Measurements from ENCODE around the gene C2CD2L.
A peak's percentile ranks its signal among the peaks of the same experiment; 100 is the strongest.

The C2CD2L gene

DNA sequence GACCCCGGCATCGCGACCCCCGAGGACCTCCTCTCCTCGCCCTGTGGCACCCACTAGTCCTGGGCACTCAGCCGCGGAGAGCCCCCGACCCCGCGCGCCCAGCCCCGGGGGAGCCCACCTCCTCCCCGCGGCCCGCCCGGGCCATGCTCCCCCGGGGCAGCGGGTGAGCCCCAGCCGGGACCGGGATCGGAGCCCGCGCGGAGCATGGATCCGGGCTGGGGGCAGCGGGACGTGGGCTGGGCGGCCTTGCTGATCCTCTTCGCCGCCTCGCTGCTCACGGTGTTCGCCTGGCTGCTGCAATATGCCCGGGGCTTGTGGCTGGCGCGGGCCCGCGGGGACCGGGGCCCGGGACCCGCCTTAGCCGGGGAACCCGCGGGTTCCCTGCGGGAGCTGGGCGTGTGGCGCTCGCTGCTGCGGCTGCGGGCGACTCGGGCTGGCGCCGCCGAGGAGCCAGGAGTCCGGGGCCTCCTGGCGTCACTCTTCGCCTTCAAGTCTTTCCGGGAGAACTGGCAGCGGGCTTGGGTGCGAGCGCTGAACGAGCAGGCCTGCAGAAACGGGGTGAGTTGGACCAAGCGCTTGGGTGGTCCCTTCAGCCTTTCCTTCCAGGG lies 498 bp downstream of the C2CD2L start:
- peaks cover 21% of the 10 kb centered on the region for H3K36me3 ChIP-seq (ENCODE audit: control insufficient read depth, insufficient read depth, low read length)
- H3K9me3 ChIP-seq (ENCODE audit: control insufficient read depth, low read length), result no peaks in the 10 kb centered on the region
- H3K27ac ChIP-seq (ENCODE audit: insufficient read depth, low read length, poor library complexity, severe bottlenecking), result peak overlapping the region; percentile 73
- no peaks in the 10 kb centered on the region for H3K27me3 ChIP-seq (replicated peaks; ENCODE audit: control insufficient read depth, insufficient read depth, low read length, poor library complexity, severe bottlenecking)
- peaks cover 28% of the 10 kb centered on the region for H3K4me1 ChIP-seq (ENCODE audit: control insufficient read depth, insufficient read depth, low read length, poor library complexity, severe bottlenecking)
- peak overlapping the region; percentile 95 for H3K4me3 ChIP-seq (ENCODE audit: insufficient read depth, low read depth, low read length, poor library complexity, severe bottlenecking)
- no peak for DNase-seq

DNA sequence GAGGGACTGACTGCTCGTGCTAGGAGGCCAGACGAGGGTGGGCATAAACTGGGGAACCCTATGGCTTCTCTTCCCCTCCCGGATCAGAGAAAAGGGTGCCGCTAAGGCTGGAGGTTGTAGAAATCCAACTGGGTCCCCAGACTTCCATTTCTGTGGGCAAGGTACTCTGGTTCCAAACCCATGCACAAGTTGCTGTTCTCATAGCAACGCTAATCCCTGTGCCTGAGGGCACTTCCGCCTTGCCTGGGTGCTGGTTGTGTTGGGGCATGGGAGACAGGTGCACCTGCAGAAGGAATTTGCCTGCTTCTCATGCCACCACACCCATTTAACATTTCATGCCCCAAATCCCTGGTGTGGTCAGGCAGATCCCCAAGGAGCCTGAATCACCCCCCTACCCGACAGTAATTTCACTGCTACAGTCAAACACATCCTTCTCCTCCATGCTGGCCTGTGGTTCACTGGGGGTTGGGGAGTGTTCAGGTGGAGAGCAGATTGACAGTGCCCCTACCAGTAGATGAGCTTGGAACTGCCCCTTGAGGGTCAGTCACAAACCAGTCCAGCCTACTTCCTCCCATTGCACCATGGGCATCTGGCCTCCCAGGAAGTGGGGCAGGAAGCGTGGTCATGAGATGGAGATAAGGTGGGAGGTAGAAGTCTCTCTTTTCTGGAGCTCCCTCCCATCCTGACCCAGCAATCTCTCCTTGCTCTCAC lies 1.2 kb downstream of the C2CD2L start:
- Histone ChIP-seq H3K4me3 (ENCODE audit: insufficient read depth, low read depth, low read length, poor library complexity, severe bottlenecking) (peak overlapping the region; percentile 95), H3K27me3 (replicated peaks; ENCODE audit: control insufficient read depth, insufficient read depth, low read length, poor library complexity, severe bottlenecking) (no peaks in the 10 kb centered on the region), H3K9me3 (ENCODE audit: control insufficient read depth, low read length) (no peaks in the 10 kb centered on the region), H3K4me1 (ENCODE audit: control insufficient read depth, insufficient read depth, low read length, poor library complexity, severe bottlenecking) (peaks cover 28% of the 10 kb centered on the region), H3K36me3 (ENCODE audit: control insufficient read depth, insufficient read depth, low read length) (peaks cover 27% of the 10 kb centered on the region), H3K27ac (ENCODE audit: insufficient read depth, low read length, poor library complexity, severe bottlenecking) (peak overlapping the region; percentile 73)
- DNase-seq, result no peak

DNA sequence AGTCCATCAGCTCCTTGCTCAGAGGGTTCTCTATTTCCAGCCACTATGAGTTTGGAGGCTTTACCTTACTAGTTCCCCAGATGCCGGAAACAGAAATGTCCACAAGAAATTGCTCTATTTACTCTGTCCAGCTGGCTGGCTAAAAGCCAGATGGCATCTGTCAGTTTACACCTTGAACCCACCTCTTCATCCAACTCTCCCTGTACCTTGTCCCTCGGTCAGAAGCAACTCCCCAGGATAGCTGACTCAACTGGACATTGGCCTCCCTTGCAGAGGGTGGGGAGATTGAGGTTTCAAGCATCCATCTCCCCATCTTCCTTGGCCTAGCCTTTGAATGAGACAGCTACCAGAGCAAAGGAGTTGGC lies 1.7 kb downstream of the C2CD2L start:
- DNase-seq, result no peak
- H3K9me3 ChIP-seq (ENCODE audit: control insufficient read depth, low read length), result no peaks in the 10 kb centered on the region
- peaks cover 33% of the 10 kb centered on the region for H3K36me3 ChIP-seq (ENCODE audit: control insufficient read depth, insufficient read depth, low read length)
- no peaks in the 10 kb centered on the region for H3K27me3 ChIP-seq (replicated peaks; ENCODE audit: control insufficient read depth, insufficient read depth, low read length, poor library complexity, severe bottlenecking)
- peaks cover 28% of the 10 kb centered on the region for H3K4me1 ChIP-seq (ENCODE audit: control insufficient read depth, insufficient read depth, low read length, poor library complexity, severe bottlenecking)
- H3K27ac ChIP-seq (ENCODE audit: insufficient read depth, low read length, poor library complexity, severe bottlenecking), result peak overlapping the region; percentile 73
- peak overlapping the region; percentile 95 for H3K4me3 ChIP-seq (ENCODE audit: insufficient read depth, low read depth, low read length, poor library complexity, severe bottlenecking)

DNA sequence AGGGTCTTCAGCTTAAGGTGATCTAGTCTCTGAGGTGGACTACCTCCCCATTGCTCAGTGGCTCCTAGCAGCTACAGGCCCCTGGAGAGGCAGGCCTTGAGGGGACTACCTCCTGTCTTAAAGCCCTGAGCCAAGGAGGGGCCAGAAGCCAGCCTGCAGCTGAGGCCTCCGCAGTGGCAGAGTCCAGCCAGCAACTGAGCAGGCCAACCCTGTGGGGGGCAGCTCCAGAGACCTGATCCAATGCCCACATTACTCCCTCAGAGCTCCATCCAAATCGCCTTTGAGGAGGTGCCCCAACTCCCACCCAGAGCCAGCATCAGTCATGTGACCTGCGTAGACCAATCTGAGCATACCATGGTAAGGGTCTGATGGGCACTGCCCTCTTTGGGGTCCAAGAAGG lies 2.7 kb downstream of the C2CD2L start:
- Histone ChIP-seq H3K27me3 (replicated peaks; ENCODE audit: control insufficient read depth, insufficient read depth, low read length, poor library complexity, severe bottlenecking) (no peaks in the 10 kb centered on the region), H3K4me3 (ENCODE audit: insufficient read depth, low read depth, low read length, poor library complexity, severe bottlenecking) (no peak overlapping the region), H3K27ac (ENCODE audit: insufficient read depth, low read length, poor library complexity, severe bottlenecking) (peak overlapping the region; percentile 35), H3K9me3 (ENCODE audit: control insufficient read depth, low read length) (no peaks in the 10 kb centered on the region), H3K4me1 (ENCODE audit: control insufficient read depth, insufficient read depth, low read length, poor library complexity, severe bottlenecking) (peaks cover 34% of the 10 kb centered on the region), H3K36me3 (ENCODE audit: control insufficient read depth, insufficient read depth, low read length) (peaks cover 41% of the 10 kb centered on the region)
- no peak for DNase-seq

DNA sequence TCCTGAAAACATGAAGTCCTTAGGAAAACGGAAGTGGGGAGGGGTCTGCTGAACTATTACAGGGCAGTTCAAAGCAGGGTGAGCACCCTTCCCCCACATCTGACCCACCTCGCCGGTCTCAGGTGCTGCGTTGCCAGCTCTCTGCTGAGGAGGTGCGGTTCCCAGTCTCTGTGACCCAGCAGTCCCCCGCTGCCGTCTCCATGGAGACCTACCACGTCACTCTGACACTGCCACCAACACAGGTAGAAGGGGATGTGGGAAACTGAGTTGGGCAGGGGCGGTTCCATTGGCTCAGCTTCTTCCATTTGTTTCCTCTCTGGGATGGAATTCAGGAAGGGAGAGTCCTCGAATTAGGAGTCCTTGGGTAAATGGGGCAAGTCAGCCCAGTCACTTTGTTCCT lies 3.3 kb downstream of the C2CD2L start:
- no peak overlapping the region for H3K4me3 ChIP-seq (ENCODE audit: insufficient read depth, low read depth, low read length, poor library complexity, severe bottlenecking)
- DNase-seq, result no peak
- H3K36me3 ChIP-seq (ENCODE audit: control insufficient read depth, insufficient read depth, low read length), result peaks cover 41% of the 10 kb centered on the region
- peaks cover 39% of the 10 kb centered on the region for H3K4me1 ChIP-seq (ENCODE audit: control insufficient read depth, insufficient read depth, low read length, poor library complexity, severe bottlenecking)
- H3K27me3 ChIP-seq (replicated peaks; ENCODE audit: control insufficient read depth, insufficient read depth, low read length, poor library complexity, severe bottlenecking), result no peaks in the 10 kb centered on the region
- no peaks in the 10 kb centered on the region for H3K9me3 ChIP-seq (ENCODE audit: control insufficient read depth, low read length)
- peak overlapping the region; percentile 35 for H3K27ac ChIP-seq (ENCODE audit: insufficient read depth, low read length, poor library complexity, severe bottlenecking)

DNA sequence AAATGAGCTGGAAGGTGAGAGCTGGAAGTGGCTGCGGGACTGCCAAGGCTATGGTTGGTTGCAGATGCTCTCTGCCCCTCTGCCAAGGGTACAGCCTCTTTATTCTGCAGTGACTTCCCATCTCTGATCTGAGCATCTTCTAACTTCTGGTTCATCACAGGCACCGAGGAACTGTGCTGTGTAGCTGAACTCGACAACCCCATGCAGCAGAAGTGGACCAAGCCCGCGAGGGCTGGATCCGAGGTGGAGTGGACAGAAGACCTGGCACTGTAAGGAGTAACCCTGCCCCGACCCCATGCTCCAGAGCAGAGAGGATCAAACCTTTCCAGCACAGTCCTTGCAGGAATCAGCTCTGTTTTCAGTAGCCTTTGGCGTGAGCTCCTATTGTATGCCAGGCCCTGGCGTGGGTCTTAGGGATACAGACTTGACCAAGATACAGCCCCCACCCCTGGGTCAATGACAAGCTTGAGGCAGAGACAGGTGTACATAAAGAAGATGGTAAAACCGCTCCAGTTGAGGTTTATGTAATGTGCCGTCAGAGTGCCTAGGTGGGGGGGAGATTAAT lies 4.3 kb downstream of the C2CD2L start:
- Histone ChIP-seq H3K9me3 (ENCODE audit: control insufficient read depth, low read length) (no peaks in the 10 kb centered on the region), H3K4me3 (ENCODE audit: insufficient read depth, low read depth, low read length, poor library complexity, severe bottlenecking) (no peak overlapping the region), H3K4me1 (ENCODE audit: control insufficient read depth, insufficient read depth, low read length, poor library complexity, severe bottlenecking) (peaks cover 48% of the 10 kb centered on the region), H3K27me3 (replicated peaks; ENCODE audit: control insufficient read depth, insufficient read depth, low read length, poor library complexity, severe bottlenecking) (no peaks in the 10 kb centered on the region), H3K36me3 (ENCODE audit: control insufficient read depth, insufficient read depth, low read length) (peaks cover 41% of the 10 kb centered on the region), H3K27ac (ENCODE audit: insufficient read depth, low read length, poor library complexity, severe bottlenecking) (no peak overlapping the region)
- no peak for DNase-seq

DNA sequence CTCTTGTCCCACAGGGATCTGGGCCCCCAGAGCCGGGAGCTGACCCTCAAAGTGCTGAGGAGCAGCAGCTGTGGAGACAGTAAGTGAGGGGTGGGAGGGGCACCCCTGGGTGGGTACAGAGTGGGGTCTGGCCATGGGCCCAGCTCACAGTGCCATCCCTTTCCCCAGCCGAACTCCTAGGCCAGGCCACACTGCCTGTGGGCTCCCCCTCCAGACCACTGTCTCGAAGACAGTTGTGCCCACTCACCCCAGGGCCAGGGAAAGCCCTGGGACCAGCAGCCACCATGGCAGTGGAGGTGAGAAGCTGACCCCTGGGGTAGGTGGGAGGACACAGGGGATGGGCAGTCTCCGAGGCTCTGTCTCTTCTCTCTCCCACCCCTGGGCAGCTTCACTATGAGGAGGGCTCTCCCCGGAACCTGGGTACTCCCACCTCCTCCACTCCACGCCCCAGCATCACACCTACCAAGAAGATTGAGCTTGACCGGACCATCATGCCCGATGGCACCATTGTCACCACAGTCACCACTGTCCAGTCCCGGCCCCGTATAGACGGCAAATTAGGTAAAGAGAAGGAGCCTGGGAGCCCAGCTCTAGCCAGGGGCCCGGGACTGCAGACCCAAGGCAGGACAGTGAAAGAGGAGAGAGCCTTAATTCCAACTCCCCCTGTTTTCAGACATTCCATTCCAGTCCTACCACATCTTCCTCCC lies 5.3 kb downstream of the C2CD2L start:
- H3K4me3 ChIP-seq (ENCODE audit: insufficient read depth, low read depth, low read length, poor library complexity, severe bottlenecking), result no peak overlapping the region
- no peak for DNase-seq

DNA sequence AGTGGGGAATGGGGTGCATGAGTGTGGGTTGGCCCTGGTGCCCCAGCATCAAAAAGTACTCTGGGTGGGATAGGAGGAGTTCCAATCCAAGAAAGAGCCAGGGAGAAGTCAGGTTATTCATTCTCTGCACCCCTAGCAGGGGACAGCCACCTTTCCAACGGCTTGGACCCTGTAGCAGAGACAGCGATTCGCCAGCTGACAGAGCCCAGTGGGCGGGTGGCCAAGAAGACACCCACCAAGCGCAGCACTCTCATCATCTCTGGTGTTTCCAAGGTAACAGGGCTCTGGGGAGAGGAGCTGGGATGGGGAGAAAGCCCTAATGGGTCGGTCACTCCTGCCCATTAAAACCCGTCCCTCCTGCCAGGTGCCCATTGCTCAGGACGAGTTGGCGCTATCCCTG lies 6.6 kb downstream of the C2CD2L start:
- H3K36me3 ChIP-seq (ENCODE audit: control insufficient read depth, insufficient read depth, low read length), result peaks cover 41% of the 10 kb centered on the region
- no peaks in the 10 kb centered on the region for H3K9me3 ChIP-seq (ENCODE audit: control insufficient read depth, low read length)
- peaks cover 38% of the 10 kb centered on the region for H3K4me1 ChIP-seq (ENCODE audit: control insufficient read depth, insufficient read depth, low read length, poor library complexity, severe bottlenecking)
- no peak for DNase-seq
- no peaks in the 10 kb centered on the region for H3K27me3 ChIP-seq (replicated peaks; ENCODE audit: control insufficient read depth, insufficient read depth, low read length, poor library complexity, severe bottlenecking)
- no peak overlapping the region for H3K4me3 ChIP-seq (ENCODE audit: insufficient read depth, low read depth, low read length, poor library complexity, severe bottlenecking)
- no peak overlapping the region for H3K27ac ChIP-seq (ENCODE audit: insufficient read depth, low read length, poor library complexity, severe bottlenecking)

More for the DNA sequence above, 5.3 kb downstream of the C2CD2L start:
- H3K27ac ChIP-seq (ENCODE audit: insufficient read depth, low read length, poor library complexity, severe bottlenecking), result no peak overlapping the region
- H3K27me3 ChIP-seq (replicated peaks; ENCODE audit: control insufficient read depth, insufficient read depth, low read length, poor library complexity, severe bottlenecking), result no peaks in the 10 kb centered on the region
- H3K4me1 ChIP-seq (ENCODE audit: control insufficient read depth, insufficient read depth, low read length, poor library complexity, severe bottlenecking), result peaks cover 43% of the 10 kb centered on the region
- no peaks in the 10 kb centered on the region for H3K9me3 ChIP-seq (ENCODE audit: control insufficient read depth, low read length)
- H3K36me3 ChIP-seq (ENCODE audit: control insufficient read depth, insufficient read depth, low read length), result peaks cover 41% of the 10 kb centered on the region

DNA sequence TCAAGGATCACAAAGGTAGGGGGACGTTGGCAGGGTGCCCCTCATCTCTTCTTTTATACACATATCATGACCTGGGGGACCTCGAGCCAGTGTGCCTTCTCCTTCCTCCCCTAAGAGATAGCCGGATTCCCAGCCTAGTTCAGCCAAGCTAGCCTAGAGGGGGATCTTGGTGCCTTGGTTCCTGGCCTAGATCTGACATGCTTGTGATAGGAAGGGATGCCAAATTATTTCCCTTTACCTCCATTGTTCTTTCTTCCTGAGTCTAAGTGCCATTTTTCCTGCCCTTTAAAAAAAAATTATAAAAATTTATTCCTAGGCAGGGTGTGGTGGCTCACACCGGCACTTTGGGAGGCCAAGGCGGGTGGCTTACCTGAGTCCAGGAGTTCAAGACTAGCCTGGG lies 7.2 kb downstream of the C2CD2L start:
- Histone ChIP-seq H3K27ac (ENCODE audit: insufficient read depth, low read length, poor library complexity, severe bottlenecking) (no peak overlapping the region), H3K27me3 (replicated peaks; ENCODE audit: control insufficient read depth, insufficient read depth, low read length, poor library complexity, severe bottlenecking) (no peaks in the 10 kb centered on the region), H3K4me1 (ENCODE audit: control insufficient read depth, insufficient read depth, low read length, poor library complexity, severe bottlenecking) (peaks cover 32% of the 10 kb centered on the region), H3K36me3 (ENCODE audit: control insufficient read depth, insufficient read depth, low read length) (peaks cover 41% of the 10 kb centered on the region), H3K9me3 (ENCODE audit: control insufficient read depth, low read length) (no peaks in the 10 kb centered on the region), H3K4me3 (ENCODE audit: insufficient read depth, low read depth, low read length, poor library complexity, severe bottlenecking) (no peak overlapping the region)
- DNase-seq, result no peak
